Stimulated activated CD4-positive, alpha-beta T cell treated with anti-CD3 and anti-CD28 coated beads, TNF-alpha, amount 100 ng/mL, for 4 hours (primary cell): Measurements from ENCODE around the gene AKR7A2.
A peak's percentile ranks its signal among the peaks of the same experiment; 100 is the strongest.

ENCODE experiments used
- DNase-seq, 3 experiments: peaks; one replicate each; pipeline ENCODE4 v3.0.0-alpha.2; 2020; ENCODE audit warnings: low read depth in 3 of 3

AKR7A2 gene

DNA sequence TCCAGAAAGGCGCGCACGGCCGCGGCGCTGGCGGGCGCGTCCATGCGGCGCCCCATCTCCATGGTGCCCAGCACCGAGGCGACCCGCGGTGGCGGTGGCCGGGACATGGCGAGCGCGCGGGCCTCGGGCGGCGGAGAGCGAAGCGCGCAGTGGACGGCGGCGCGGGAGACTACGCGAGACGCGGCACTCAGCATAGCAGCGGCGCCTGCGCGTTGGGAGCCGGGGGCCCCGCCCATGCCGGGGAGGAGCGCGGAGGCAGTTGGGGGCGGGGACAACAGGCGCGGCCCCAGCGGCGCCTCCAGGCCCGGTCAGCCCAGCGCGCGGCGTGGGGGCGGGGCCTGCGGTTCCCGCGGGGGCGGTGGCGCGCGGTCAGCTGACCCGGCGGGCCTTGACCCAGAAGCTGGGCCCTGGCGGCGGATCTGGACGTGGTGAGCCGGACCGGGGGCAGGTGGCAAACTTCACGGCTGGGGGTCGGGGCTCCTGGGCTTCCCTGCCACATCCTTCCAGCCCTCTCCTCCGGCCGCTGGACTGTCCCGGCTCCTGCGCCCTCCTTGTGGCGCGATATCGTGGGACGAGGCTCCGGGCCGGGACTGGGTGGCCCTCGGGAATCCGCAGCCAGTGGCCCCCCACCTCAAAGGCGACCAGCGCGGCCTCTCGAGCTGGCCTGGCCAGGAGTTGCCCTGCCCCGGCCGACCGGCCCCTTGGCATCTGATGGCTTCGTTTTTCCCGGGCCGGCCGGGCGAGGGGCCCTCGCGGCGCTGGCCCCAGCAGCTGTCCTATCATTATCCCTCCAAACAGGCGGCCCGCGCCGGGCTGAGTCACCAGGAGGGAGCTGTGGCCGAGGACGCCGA, at the start of gene AKR7A2, which contains the start of gene SLC66A1:
AKR7A2 (minus strand) TSS at position 214 of the 851 bp plus-strand sequence; CDS start at position 194, 20 bp downstream.
SLC66A1 (plus strand) TSS at position 396 of the 851 bp plus-strand sequence. CDS start 5,352 bp downstream, outside the sequence.
- peak; percentile 81 to 85 (median 84) for DNase-seq

GRCh38 chr1:19360843-19361610, 49.1 kb upstream of the AKR7A2 start:
- DNase-seq = no peak

DNA sequence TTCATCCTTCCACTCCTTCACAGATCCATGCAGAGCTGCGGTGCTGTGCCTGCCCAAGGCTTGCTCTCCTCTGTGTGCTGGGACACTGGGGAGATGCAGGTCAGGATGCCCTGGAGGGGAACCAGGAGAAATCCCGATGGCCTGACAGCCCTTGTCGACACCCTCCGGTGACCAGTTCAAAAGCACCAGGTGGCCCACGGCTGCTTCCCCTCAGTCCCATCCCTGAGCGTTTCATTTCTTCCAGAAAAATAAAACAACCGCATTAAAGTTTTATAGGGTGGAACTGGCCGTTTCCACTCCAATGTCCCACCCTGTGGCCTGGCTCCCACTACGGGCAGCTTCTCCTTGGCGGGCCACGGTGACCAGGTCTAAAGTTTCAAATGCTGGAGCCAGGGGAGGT, 48.5 kb upstream of the AKR7A2 start:
- DNase-seq = no peak

- DNase-seq = no peak
Observed at GRCh38 chr1:19360016-19360415, 48.1 kb upstream of the AKR7A2 start.

DNA sequence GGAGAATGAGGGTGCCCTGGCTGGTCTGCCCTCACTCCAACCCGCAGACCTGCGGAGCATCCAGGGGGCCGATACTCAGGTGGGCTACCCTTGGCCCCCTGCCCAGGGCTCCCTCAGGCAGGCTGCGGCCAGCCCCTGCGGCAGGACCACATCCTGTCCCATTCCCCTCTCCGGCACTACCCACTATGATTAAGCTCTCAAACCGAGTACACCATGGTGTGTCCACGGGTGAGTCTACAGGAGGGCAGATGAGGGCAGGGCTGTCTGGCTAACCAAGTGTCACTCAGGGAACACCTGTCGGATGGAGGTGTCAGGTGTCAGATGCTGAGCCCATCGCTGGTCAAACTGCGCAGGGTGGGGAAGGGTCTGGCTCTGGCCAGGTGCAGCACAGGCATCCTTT, 47.4 kb upstream of the AKR7A2 start:
- DNase-seq = no peak

DNA sequence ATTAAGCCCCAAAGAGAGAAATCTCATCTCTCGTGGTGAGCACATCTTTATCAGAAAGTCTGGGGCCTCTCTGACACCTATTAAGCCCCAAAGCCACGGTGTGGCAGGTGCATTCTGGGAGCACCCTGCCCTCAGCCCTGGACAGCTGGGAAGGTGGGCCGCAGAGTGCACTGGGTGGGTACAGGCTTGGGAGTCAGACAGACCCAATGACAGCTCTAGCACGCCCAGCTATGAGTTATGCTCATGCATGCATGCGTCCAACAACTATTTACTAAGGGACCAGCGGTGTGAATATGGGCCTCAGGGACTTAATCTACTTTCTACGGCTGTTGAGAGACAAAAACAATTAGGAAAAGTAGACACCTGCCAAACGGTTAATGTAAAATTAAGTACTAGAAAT, 46.8 kb upstream of the AKR7A2 start:
- no peak for DNase-seq

DNA sequence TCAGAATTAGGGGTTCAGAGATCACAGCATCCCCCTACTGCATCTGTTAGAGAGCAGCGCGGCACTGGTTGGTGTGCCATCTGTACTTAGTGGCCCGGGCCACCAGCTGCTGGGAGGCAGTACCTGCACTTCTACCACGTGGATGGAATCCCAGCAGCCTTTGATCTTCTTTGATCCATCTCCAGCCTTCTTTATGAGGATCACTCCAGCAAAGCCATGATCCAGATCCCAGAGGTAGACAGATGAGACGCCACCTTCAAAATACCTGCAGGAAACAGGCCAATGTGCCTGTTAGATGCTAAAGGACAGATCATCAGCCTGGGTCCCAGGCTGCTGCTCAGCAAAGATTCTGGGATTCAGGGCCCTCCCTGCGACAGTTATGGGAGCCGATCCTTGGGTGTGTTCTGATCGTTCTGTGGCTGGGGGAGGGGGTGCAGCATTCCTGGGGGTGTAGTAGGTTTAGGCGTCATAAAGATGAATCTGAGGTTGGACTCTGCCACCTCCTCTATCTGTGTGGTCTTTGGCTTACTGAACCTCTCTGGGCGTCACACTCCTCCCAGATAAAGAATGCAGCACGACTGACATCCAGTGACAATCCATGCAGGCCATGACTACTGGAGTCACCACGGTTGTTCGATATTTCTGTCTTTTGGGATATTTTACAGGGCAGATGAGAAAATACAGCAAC, 45.5 kb upstream of the AKR7A2 start:
- no peak for DNase-seq

GRCh38 chr1:19356266-19356665, 44.3 kb upstream of the AKR7A2 start:
- no peak for DNase-seq

- no peak for DNase-seq
Observed at GRCh38 chr1:19354531-19354981, 42.6 kb upstream of the AKR7A2 start.

DNA sequence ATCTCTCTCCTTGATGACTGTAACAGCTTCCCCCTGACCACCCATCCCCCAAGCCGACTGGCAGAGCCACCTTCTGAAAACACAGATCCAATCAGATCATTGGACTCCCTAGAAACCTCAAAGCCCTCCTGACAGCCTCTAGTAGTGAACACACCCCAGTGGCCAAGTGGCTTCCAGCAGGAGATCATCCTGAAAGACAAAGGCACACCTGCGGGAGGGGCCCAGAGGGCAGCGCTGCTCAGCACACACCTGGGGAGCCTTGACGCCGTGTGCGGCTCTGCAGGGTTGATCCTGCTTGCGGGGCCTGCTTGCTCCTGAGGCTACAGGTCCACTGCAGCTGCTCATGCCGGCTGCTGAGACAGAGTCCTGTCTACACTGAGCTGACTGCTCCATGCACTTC, 41.7 kb upstream of the AKR7A2 start:
- DNase-seq = no peak

DNA sequence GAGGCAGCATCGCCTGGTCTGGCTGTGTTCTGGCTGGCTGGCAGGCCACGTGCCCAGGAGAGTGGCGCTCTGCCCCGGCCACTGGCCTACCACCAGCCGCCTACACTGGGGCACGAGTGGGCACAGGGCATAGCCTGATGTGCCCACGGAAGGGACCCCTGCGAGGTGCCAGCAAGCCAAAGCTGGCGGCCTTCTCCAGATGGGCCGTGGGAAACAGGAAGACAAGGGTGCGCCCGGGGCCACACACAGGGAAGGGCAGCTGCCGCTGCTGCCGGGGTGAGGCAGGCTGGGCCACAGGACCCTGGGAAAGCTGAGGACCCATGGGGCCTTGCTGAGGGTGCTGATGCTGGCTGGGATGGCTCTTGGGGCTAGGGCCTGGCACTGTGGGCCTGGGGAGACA, 40.9 kb upstream of the AKR7A2 start:
- no peak for DNase-seq

DNA sequence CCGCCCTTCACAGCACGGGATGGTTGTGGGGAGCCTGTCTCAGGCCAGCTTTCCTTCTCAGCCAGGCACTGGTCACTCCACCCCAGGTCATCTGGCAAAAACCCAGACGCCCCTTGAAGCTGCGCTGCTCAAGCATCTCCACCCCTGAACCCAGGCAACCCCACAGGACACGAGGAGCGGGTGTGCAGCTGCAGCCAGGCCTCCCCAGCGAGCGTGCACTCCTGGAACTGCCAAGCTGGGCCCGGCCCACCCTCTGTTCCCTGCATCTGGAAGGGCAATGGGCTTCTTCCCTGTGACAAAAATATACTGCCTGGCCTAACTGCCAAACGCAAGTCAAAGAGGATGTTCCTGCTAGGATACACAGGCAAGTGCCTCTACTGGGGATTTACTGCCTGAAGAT, 39.9 kb upstream of the AKR7A2 start:
- no peak for DNase-seq

DNA sequence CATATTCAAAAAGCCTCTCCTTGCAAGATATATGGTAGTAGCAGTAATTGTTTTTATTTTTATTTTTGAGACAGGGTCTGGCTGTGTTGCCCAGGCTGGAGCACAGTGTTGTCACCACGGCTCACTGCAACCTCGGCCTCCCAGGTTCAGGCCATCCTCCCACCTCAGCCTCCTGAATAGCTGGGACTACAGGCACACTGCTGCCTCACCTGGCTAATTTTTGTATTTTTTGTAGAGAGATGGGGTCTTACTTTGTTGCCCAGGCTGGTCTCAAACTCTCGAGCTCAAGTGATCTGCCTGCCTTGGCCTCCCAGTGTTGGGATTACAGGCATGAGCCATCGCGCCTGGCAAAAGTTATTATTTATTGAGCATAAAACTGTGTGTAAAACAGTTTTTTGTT, 38.6 kb upstream of the AKR7A2 start:
- no peak for DNase-seq

GRCh38 chr1:19349999-19350398, 38.1 kb upstream of the AKR7A2 start:
- no peak for DNase-seq

DNA sequence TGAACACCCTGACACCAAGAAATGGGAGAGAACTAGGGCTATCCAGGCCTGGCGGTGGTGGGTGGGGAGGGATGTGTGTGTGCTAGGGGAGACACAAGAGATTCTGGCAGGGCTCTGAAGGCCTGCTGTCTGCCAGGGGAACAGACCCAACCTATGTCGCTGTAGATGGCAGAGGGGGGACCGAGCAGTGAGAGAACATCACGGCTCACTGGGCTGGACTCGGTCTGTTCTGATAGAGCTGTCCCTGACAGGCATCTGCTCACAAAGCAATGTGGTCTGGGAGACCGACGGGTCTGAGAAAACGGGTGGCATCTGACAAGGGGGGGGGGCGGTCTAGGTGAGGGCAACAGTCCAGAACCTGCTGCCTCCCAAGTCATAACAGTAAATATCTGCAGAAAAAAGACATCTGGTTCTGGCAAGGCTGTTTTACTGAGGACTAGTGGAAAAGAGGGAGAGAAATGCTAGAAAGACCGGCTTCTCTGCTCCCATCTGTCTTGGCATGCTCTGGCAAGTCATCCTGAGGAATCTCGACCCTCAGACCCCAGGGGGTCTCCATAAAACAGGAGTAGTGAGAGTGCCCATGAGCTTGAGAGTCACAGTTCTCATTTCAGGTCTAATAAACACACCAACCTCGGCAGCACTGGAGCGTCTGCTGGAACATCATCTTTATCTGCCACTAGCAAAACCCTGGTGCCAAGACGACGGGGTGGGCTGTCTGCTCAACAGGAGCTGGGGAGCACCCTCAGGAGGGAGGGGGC, 36.7 kb upstream of the AKR7A2 start:
- DNase-seq = no peak

DNA sequence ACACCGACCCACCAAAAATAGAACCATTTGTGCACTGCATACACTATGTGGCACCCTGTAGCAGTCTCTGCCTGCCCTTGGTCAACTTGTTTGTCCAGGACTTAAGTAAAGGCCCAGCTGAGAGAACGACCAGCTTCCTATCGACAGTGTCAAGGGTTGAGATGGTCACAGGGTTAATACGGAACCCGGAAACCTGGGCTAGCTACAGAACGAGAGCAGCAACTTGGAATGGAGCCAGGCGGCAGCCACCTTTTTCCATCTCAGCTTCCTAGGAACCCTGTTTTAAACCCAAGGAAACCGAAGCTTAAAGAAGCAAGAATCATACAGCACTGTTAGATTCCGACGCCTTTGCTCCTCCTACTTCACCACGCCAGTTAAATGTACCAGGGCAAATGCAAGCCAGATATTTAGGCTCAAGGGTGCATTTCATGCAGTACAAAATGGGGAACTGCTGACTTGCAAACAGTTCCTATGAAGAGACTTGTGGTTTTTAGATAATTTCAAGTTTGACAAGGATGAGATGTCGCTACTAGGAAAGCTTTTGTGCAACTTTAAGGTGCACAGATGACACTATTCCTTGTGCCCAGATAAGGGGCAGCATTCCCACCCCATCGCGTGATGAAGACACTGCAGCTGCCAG, 35.7 kb upstream of the AKR7A2 start:
- no peak for DNase-seq

DNA sequence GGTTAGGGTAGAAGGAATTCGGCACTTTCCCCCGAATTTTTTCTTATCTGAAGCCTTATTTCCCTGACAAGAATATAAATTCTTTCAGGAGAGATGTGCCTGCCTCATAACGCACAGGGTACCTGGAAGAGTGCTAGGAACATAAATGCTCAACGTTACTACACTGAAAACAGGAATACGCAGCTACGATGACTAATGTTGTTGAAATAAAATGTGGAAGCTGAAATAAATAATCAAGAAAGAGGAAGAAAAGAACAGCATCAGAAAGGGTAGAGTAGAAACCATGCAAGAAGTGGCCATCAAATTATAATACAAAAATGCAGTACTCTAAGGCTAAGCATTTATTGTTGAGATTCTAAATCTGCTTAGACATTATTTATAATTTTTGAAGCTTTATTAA, 34.1 kb upstream of the AKR7A2 start:
- no peak for DNase-seq

GRCh38 chr1:19345391-19345790, 33.4 kb upstream of the AKR7A2 start:
- no peak for DNase-seq

DNA sequence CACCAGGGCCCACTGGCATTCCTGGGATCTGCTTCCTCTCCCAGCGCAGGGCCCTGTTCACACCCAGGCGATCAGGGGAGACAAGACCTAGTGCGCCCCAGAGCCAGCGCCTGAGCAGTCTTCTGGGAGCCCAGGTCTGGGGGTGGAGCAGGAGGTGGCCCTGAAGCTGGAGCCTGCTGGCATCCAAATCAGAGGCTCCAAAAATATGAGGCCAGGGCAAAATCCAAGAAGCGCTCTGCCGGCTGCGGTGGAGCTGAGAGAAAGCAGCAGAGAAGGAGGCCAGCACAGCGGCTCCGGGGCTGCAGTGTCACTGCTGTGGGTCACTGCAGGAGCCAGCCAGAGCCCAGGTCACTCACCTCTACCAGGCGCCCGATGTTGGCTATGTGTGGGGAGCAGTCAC, 32.9 kb upstream of the AKR7A2 start:
- DNase-seq = no peak

DNA sequence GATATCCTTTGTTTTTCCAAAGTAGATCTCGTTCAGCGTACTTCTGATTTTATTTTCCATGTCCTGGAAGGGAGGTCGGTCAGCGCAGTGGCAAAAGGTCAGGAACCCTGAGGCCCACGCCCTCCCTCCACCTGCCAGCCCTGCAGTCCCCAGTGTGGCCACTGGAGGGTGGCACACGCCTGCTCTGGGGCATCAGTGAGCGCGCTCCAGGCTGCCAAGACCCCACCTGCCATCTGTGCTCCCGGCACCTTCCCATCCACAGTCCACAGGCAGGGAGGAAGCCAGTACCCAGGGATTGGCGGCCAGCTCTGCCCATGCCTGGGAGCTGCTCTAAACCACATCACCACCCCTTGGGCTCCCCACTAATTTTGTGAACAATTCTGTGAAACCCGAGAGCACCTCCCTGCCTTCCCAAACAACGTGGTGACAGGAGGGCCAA, 32.4 kb upstream of the AKR7A2 start:
- DNase-seq = peak in 1 of 3 experiments; percentile 29
